Daoy (cell line): ENCODE results near the gene RAB5IF. TPM values are rescaled to one million over a fixed set of nuclear protein-coding genes. Genes with fewer than 3 reads are reported as not detected.

Experiments used
- total RNA-seq: library from RNA; depleted of rRNA; stranded (reverse); fragments of >200 nt; shearing (Covaris generic); gene quantifications from 2 replicates; pipeline ENCODE4 v1.2.3, GENCODE V29; 2014; rRNA removed

Gene RAB5IF
- total RNA-seq, 1 experiment from 2014 or later, result 184 TPM

Other genes with a start within 250 kb of the RAB5IF start
- 15.1 and 29.0 TPM in 2 replicates for gene MYL9, start 64.3 kb upstream of the RAB5IF start, total RNA-seq
- 22.0 and 27.7 TPM in 2 replicates for gene TGIF2, start 32.2 kb upstream of the RAB5IF start, total RNA-seq
- not detected in 2 replicates for gene SLA2, start 40.4 kb downstream of the RAB5IF start, total RNA-seq
- 6.0 and 9.9 TPM in 2 replicates for gene NDRG3, start 140.3 kb downstream of the RAB5IF start, total RNA-seq
- 37.7 and 51.7 TPM in 2 replicates for gene DSN1, start 168.0 kb downstream of the RAB5IF start, total RNA-seq